ENCODE measurements around the gene FUT2.

Gene FUT2

DNA sequence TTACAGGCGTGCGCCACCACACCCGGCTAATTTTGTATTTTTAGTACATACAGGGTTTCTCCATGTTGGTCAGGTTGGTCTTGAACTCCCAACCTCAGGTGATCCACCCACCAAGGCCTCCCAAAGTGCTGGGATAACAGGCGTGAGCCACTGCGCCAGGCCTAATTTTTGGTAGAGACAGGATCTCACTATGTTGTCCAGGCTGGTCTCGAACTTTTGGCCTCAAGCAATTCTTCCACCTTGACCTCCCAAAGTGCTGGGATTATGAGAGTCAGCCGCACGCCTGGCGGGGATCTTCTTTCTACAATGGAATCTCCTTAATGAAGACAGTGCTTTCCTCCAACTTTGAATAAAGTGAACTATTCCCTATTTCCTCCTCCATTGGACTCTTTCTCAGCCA is 38.9 kb downstream of the FUT2 start:
- DNase-seq = no peak

DNA sequence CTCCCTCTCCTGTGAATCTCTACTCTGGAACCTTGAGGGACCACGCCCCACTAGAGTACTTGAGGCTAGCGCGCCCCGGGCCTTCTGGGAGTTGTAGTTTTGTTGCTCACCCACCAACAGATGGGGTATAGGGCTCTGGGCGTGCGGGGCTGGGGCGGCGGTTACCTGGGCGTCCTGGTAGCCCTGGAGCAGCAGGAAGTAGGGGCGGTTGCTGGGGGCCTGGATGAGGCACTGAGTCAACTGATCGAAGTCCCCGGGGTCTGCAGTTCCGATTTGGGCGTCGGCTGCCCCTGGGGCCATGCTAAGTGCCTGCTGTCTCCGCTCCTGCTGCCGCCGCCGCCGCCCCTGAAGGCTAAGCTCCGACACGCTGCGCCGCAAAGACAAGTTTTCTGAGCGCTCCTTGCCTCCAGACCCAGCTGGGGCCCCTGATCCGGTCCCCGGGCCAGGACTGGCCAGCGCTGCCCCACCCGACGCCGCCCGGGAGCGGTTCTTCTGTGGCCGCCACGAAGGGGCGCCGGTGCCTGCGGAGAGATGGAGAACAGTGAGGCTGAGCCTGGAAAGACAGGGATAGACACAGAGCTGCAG is 39.4 kb downstream of the FUT2 start:
- no peak for DNase-seq

GRCh38 chr19:48737360-48737998 is 41.7 kb downstream of the FUT2 start:
- DNase-seq = no peak

GRCh38 chr19:48738557-48739403 is 43.0 kb downstream of the FUT2 start:
- peak; percentile 96 for DNase-seq

- DNase-seq = no peak
Observed at GRCh38 chr19:48739404-48740163, 43.8 kb downstream of the FUT2 start.

DNA sequence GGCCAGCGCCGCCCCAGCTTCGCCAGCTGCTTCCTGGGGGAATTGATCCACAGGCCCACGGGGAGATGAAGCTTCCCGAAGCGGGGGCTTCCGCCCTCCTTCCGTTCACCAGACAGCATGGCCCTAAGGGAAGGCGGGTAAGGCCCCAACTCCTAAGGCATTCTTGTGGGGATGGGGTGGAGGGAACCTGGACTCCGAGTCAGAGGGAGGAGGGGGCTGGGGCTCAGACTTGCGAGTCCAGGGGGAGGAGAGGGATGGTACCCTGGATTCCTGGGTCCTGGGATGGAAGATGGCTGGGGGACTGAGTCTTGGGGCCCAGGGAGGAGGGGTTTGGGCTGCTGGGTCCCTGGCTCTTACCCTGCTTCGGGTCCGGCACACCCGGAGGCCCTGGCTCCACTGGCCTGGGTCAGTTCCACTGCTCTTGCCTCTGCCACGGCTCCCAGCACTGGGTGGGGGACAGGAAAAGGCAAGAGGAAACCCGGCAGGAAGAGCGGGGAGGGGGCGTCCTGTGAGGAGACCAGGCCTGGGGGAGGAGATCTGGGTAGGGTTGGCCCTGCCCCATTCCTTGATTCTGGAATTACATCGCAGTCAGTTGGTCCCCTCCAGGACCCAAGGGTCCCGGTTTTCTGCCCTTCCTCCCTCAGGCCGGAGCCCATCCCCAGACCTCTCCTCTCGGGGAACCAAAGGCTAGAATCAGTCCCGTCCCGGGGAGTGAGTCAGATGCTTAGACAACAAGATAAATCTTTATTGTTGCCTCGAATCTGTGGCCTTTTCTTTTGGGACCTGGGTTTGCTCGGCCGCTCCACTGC is 44.6 kb downstream of the FUT2 start, which contains the start of gene RASIP1:
Gene RASIP1 (minus strand): TSS at position 447 of the 809 bp plus-strand sequence. CDS start 328 bp downstream, at position 119.
- DNase-seq = no peak

DNA sequence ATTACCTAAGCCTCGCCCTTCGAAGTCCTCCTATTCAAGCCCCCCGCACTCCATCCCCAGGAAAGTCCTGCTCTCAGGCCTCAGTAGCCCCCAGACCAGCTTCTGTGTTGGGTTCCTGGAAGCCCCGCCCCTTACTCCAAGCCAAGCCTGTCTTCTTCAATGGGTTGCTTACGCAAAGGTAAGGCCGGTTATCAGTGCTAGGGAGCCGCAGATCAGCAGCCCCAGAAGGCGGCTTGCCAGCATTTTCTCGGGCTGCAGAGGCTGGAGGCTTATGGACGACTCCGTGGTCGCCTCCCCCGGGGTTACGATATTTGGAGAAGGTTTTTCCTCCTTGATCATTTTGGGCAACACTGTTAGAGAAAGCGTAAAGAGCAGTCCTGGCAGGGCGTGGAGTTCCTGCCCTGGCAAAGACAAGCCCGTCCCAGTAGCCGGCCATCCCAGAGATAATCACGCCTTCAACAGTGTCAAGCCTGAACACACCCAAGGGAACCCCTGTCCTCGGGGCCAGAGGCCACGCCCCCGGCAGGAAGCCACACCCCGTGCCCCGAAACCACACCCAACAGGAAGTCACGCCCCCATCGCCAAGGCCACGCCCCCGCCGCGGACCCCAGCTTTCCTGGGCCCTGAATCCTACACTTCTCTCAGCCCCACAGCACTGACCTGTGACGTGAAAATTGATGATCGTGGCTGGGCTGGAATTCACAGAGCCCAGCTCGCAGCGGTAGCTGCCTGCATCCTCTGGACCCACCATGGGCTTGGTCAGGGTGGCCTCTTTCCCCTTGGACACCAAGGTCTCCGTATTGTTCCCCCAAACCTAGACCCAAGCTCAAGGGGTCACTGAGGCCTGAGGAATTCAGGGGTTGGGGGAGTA is 45.6 kb downstream of the FUT2 start:
- DNase-seq = peak; percentile 55

GRCh38 chr19:48742096-48742495 is 46.3 kb downstream of the FUT2 start:
- no peak for DNase-seq

GRCh38 chr19:48745208-48745995 is 49.6 kb downstream of the FUT2 start:
- peak; percentile 78 for DNase-seq

GRCh38 chr19:48746110-48746509 is 50.3 kb downstream of the FUT2 start:
- no peak for DNase-seq

- peak; percentile 80 for DNase-seq
Observed at GRCh38 chr19:48746738-48747575, 51.2 kb downstream of the FUT2 start, which contains the start of gene IZUMO1. Gene IZUMO1 (minus strand): TSS chr19:48746909. CDS start chr19:48745859, 1,050 bp downstream.

- DNase-seq = no peak
Observed at GRCh38 chr19:48749571-48750198, 53.9 kb downstream of the FUT2 start.

- DNase-seq = no peak
Observed at GRCh38 chr19:48750351-48750750, 54.6 kb downstream of the FUT2 start.

GRCh38 chr19:48750771-48751504 is 55.2 kb downstream of the FUT2 start:
- no peak for DNase-seq

DNA sequence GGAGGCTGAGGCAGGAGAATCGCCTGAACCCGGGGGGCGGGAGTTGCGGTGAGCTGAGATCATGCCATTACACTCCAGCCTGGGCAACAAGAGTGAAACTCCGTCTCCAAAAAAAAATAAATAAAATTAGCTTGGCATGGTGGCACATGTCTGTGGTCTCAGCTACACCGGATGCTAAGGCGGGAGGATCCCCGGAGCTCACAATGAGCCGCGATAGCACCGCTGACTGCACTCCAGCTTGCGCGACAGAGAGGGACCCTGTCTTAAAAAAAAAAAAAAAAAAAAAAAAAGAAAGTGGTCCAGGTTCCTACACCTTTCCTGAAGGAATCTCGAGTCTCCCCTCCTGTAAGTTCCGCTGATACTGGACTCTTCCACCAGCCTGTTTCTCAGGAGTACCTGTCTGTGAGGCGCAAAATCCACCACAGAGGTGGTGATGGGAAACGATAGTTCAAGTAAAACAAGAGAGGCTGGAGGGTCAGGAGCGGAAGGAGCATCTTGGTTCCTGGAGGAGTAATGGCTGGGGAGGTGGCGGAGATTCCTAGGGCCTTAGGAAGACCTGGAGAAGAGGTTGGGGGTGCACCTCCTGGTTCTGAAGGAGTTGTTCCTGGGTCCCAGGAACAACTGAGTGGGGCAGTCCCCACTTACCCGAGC is 56.2 kb downstream of the FUT2 start:
- DNase-seq = no peak

DNA sequence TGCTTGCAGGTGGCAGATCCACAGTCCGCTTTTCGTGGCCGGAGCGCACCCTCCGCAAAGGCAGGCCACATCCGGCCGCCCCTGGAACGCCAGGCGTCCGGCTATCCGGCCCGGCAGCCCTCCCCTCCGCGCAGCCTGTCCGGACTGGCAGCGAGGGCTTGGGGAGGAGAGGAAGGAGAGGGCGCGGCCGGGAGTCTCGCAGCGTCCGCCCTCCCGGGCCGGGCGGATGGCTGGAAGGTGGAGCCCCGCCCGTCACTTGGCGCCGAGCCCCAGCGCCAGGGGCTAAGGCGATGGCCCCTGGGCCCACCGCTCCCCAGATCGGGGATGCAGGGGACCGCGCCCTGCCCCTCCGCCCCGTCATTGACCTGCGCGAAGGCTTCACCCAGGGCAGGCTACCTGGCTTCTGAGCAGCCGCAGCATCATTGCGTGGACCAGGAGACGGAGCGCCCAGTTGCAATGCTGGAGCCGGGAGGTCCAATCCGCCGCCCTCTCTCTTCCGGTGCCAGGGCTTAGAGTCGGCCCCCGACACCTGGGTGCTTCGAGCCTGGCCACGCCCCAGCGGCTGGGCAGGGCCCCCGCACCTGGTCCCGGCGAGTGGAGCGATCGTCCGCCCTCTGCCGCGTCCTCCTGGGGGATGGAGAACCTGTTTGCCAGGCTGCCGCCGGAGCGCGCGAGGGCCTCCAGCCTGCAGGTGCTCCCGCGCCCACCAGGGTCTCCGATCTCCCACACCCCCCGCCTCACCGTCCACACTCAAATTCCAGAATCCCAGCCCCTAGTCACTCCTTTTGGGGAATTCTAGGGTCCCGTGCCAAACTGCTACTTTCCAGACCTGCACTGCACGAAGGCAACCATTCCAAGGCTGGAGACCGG is 57.0 kb downstream of the FUT2 start, which contains the start of gene FUT1:
Gene FUT1 (minus strand): TSS at position 146 of the 870 bp plus-strand sequence. CDS start 1,360 bp downstream, outside the sequence.
- peak; percentile 27 for DNase-seq
